Osteocyte (in vitro differentiated cells): ENCODE data around the gene PDE3A. TPM values are rescaled to one million over a fixed set of nuclear protein-coding genes. Genes with fewer than 3 reads are reported as not detected.
A peak's percentile ranks its signal among the peaks of the same experiment; 100 is the strongest.

Experiments
- DNase-seq: peaks from one replicate; pipeline ENCODE4 v3.0.0; 2021; ENCODE audit warnings: mixed read lengths; ENCODE audit not compliant: unreplicated experiment; ENCODE audit errors: extremely low spot score
- H3K27ac Mint-ChIP-seq: one replicate; pipeline ENCODE4 v1.8.0; 2021; ENCODE audit warnings: mild to moderate bottlenecking, mixed read lengths; ENCODE audit not compliant: unreplicated experiment
- H3K27me3 Mint-ChIP-seq: one replicate; pipeline ENCODE4 v1.8.0; 2021; ENCODE audit warnings: mixed read lengths; ENCODE audit not compliant: unreplicated experiment
- H3K36me3 Mint-ChIP-seq: one replicate; pipeline ENCODE4 v1.8.0; 2021; ENCODE audit warnings: mixed read lengths; ENCODE audit not compliant: unreplicated experiment
- H3K4me1 Mint-ChIP-seq: one replicate; pipeline ENCODE4 v1.8.0; 2021; ENCODE audit warnings: mixed read lengths; ENCODE audit not compliant: unreplicated experiment
- H3K4me3 Mint-ChIP-seq: one replicate; pipeline ENCODE4 v1.8.0; 2021; ENCODE audit warnings: mild to moderate bottlenecking, moderate library complexity, mixed read lengths; ENCODE audit not compliant: unreplicated experiment
- H3K9me3 Mint-ChIP-seq: one replicate; pipeline ENCODE4 v1.8.0; 2021; ENCODE audit warnings: mixed read lengths; ENCODE audit not compliant: unreplicated experiment
- total RNA-seq: library from RNA; stranded (reverse); gene quantifications from 2 replicates; pipeline ENCODE4 v1.2.1, GENCODE V29; 2021
- TF ChIP-seq, protein P1 (sequence below): fragments of 200-600 bp; sonication (generic); IDR thresholded peaks from 2 replicates; pipeline ENCODE4 v1.5.0; 2021; ENCODE audit warnings: antibody characterized with exemption, mild to moderate bottlenecking, moderate library complexity

Gene PDE3A
- total RNA-seq, 1 donor from 2014 or later: 27.8 TPM

GRCh38 chr12:20438299-20438779, 70.0 kb downstream of the PDE3A start:
- Mint-ChIP-seq H3K4me1 (peaks cover 75% of the 10 kb centered on the region), H3K9me3 (peaks cover 9% of the 10 kb centered on the region), H3K27me3 (no peaks in the 10 kb centered on the region), H3K27ac (peak overlapping the region; percentile 93), H3K36me3 (peaks cover 9% of the 10 kb centered on the region), H3K4me3 (peak overlapping the region; percentile 51)
- TF ChIP-seq, protein P1, sequence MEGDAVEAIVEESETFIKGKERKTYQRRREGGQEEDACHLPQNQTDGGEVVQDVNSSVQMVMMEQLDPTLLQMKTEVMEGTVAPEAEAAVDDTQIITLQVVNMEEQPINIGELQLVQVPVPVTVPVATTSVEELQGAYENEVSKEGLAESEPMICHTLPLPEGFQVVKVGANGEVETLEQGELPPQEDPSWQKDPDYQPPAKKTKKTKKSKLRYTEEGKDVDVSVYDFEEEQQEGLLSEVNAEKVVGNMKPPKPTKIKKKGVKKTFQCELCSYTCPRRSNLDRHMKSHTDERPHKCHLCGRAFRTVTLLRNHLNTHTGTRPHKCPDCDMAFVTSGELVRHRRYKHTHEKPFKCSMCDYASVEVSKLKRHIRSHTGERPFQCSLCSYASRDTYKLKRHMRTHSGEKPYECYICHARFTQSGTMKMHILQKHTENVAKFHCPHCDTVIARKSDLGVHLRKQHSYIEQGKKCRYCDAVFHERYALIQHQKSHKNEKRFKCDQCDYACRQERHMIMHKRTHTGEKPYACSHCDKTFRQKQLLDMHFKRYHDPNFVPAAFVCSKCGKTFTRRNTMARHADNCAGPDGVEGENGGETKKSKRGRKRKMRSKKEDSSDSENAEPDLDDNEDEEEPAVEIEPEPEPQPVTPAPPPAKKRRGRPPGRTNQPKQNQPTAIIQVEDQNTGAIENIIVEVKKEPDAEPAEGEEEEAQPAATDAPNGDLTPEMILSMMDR: no peak
- no peak for DNase-seq

- peaks cover 9% of the 10 kb centered on the region for H3K36me3 Mint-ChIP-seq
- peak overlapping the region; percentile 69 for H3K27ac Mint-ChIP-seq
Measured at GRCh38 chr12:20439626-20440025, 71.3 kb downstream of the PDE3A start.

DNA sequence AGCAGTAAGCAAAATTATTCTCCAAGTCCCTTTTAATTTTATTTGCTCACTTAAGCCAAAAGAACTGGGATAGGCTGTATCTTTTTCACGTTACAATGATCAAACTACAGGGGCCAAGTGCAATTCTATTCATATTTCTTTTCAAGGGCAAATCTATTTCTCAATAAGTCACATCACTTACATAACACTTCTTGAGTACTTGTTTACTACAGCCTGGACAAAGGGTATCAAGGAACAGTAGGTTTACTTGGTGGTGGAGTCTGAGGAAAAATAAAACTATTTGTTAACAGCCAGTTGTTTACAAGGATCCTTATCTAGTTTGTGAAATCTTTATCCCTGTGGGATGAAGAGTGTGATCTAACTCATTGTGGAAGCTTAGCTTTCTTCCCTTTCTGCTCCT, 72.1 kb downstream of the PDE3A start:
- DNase-seq: no peak
- Mint-ChIP-seq H3K27me3 (no peaks in the 10 kb centered on the region), H3K4me1 (peaks cover 80% of the 10 kb centered on the region), H3K9me3 (peaks cover 9% of the 10 kb centered on the region), H3K36me3 (peaks cover 9% of the 10 kb centered on the region), H3K27ac (peak overlapping the region; percentile 69), H3K4me3 (no peak overlapping the region)
- TF ChIP-seq, protein P1: no peak

More at GRCh38 chr12:20439626-20440025, 71.3 kb downstream of the PDE3A start:
- peaks cover 9% of the 10 kb centered on the region for H3K9me3 Mint-ChIP-seq
- no peaks in the 10 kb centered on the region for H3K27me3 Mint-ChIP-seq
- DNase-seq: no peak
- peaks cover 80% of the 10 kb centered on the region for H3K4me1 Mint-ChIP-seq
- H3K4me3 Mint-ChIP-seq: no peak overlapping the region
- TF ChIP-seq, protein P1: no peak

- peaks cover 9% of the 10 kb centered on the region for H3K9me3 Mint-ChIP-seq
- no peak overlapping the region for H3K27ac Mint-ChIP-seq
- peaks cover 66% of the 10 kb centered on the region for H3K4me1 Mint-ChIP-seq
- peaks cover 13% of the 10 kb centered on the region for H3K36me3 Mint-ChIP-seq
- no peaks in the 10 kb centered on the region for H3K27me3 Mint-ChIP-seq
- H3K4me3 Mint-ChIP-seq: no peak overlapping the region
- no peak for DNase-seq
- TF ChIP-seq, protein P1: no peak
Measured at GRCh38 chr12:20442322-20442721, 74.0 kb downstream of the PDE3A start.

DNA sequence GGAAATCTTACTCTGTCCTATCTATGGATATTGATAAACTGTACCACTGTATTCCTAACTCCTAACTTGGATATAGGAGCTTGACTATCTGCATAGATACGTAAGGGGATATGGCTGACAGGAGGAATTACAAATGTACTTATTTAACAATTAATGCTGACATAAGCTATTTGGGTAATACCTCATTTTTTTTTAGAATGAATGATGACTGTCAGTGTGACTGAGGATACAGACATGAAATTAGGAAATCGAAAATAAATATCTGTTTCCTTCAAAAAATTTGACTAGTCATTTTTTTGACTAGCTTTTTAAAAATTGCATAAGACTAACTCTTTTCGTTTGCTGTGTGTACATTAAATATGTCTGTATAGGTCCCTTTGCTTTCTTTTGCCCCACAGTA, 74.9 kb downstream of the PDE3A start:
- Mint-ChIP-seq H3K36me3 (peaks cover 16% of the 10 kb centered on the region), H3K9me3 (peaks cover 9% of the 10 kb centered on the region), H3K4me1 (peaks cover 59% of the 10 kb centered on the region), H3K27me3 (no peaks in the 10 kb centered on the region), H3K27ac (no peak overlapping the region), H3K4me3 (no peak overlapping the region)
- TF ChIP-seq, protein P1: no peak
- no peak for DNase-seq
